DMS 273 treated with DMSO at 0.1 percent for 48 hours (cell line): ENCODE results near the gene C10orf67.
"Not testable (repeated sequence)": the region's sequence is repeated elsewhere in the genome, so short reads cannot be mapped to it uniquely, and the experiment has no call there.

Experiments used
- DNase-seq: peaks from one replicate; lab custom pipeline; 2025; lab: John Stamatoyannopoulos, UW

The C10orf67 gene

DNA sequence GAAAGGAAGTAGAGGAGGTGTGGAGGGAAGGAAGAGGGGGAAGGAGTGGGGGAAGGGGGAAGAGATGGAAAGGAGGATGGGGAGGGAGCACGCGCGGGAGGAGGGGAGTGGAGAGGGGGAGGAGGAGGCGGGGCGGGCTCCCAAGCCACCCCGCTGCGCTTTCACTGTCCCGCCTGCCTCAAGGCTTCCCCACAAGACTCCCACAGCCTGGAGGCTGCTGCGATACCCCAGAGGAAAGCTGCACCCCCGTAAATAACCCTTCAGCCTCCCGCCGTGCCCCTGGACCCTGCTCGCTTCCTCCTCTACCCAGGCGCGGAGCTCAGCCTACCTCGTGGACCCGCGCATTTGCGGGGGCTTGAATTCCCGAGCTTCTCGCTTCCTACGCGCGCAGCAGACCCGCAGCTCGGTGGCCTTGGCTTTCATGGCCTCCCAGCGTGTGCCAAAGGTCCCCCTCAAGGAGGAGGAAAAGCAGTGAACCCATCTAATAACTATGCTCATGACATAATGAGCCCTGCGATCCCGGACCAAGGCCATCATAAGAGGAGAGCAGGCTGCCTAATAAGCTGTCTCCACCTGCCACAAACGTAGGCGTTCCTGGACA lies at the start of gene C10orf67:
Gene C10orf67, minus strand, starts transcription at position 557 of the 601 bp plus-strand sequence. Its CDS starts 23 bp downstream, at position 534.
- no peak for DNase-seq

DNA sequence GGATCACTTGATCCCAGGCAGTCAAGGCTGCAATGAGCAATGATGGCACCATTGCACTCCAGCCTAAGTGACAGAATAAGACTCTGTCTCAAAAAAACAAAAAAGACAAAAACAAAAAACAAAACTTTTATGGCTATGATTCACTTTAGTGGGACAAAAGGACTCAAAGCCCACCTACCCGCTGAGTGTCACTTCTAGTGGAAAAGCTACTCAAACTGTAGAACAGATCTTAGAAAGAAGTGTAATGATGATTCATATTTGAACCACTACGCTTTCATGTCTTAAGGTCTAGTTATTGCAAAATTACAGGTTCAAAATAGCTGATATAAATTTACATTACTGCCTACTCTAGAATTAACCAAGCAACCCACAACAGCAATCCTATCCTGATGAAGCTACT lies 47.2 kb upstream of the C10orf67 start:
- DNase-seq, result no peak

DNA sequence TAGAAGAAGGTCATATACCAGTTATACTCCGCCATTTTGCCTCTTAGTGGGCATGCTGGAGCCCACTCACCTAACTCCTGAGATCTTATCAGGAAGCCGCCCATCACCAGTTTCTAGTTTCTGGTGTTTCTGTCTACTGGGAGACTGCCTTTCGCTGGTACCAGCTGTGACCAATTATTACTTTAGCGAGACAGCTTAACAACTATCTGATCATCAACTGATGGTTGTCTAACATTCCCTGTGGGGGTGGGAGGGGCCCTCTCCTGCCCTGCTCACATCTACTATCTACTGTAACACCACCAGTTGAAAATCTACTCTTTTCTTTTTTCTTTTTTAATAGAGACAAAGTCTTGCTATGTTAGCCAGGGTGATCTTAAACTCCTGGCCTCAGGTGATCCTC lies 46.2 kb upstream of the C10orf67 start:
- DNase-seq, result no peak

DNA sequence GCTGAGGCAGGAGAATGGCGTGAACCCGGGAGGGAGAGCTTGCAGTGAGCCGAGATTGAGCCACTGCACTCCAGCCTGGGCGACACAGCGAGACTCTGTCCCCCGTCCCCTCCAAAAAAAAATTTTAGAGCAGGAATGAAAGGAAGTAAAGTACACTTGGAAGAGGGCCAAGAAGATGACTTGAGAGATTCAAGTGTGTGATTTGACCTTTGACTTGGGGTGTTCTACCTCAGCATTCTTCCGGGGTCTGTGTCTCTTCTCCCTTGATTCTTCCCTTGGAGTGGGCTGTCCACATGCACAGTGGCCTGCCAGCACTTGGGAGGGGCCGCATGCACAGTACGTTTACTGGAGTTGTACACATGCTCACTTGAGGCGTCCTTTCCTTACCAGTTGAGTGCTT lies 45.8 kb upstream of the C10orf67 start:
- not testable (repeated sequence) for DNase-seq

DNA sequence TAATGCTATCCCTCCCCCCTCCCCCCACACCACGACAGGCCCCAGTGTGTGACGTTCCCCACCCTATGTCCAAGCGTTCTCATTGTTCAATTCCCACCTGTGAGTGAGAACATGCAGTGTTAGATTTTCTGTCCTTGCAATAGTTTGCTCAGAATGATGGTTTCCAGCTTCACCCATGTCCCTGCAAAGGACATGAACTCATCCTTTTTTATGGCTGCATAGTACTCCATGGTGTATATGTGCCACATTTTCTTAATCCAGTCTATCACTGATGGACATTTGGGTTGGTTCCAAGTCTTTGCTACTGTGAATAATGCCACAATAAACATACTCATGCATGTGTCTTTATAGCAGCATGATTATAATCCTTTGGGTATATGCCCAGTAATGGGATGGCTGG lies 42.9 kb upstream of the C10orf67 start:
- not testable (repeated sequence) for DNase-seq

DNA sequence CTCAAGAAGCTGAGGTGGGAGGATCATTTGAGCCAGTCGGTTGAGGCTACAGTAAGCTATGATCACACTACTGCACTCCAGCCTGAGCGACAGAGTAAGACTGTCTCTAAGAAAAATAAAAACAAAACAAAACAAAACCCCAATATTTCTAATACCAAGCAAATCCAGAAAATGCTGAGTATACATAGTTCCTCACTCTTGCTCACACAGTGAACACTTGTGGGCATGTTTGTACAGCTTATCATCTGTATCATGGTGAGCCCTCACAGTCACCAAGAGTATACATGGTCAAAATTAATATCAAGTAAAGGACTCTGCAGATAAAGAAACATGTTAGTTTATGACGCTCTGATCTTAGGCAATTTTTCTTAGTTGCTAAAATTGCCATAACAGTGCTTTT lies 41.5 kb upstream of the C10orf67 start:
- DNase-seq, result no peak

DNA sequence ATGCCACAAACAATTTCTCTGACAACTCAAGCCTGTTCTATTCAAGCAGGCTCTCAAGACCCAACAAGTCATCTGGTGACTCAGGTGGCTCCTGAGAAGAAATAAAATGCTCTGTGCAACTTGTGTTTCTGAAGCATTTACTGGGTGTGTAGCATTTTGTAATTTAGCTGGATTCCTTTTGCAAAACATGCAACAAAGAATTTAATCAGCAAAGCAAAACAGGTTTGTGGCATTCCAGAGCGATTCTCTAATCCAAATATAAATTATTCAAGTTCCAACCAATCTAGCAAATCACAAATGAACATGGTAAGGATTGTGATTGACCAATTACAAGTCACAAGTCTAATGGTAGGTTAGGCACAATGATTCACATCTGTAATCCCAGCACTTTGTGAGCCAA lies 39.8 kb upstream of the C10orf67 start:
- DNase-seq, result no peak

DNA sequence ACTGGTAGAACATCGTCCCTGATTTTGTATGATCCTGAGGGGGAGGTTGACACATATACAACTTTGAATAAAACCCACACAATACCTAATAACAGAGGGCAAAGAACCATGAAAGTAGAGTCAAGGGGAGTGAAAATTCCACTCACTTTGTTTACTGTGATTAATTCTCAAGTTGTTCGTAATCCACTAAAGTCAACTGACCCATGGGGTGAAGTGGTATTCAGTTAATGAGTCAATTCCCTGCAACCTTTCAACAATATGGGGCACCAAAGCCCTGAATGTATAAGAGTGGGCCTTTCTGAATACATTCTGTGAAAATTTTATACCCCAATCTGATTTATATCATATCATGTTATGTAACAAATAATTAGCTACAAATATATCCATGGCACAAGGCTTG lies 39.0 kb upstream of the C10orf67 start:
- DNase-seq, result no peak

DNA sequence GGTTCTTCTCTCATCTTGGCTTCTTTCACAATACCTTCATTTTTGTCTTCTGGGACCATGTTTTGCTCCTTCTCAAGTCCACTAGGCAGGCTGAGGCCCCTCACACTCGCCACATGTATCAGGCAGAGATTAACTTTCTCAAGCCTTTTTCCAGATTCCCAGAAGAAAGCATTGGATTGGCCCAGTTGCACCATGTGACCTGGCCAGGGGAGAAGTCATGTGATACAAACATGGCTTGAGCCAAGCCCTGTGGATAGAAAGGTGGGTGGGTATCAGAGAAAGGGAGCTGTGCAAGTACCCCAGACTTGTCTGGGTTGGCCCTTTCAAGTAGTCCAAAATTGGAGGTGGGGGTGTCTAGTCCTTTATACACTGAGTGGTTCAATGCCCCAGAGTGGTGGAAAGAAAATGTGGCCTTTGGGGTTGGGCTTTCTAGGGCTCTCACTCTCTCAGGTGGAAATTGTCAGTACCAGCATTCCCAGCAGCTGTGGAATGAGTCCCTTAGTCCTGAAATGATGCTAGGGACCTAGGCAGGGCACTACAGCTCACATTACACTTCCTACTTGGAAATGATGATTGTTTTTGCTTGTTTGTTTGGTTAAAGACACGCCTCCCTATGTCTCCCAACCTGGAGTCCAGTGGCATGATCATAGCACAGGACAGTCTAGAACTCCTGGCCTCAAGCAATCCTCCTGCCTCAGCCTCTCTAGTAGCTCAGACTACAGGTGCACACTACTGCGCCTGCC lies 36.9 kb upstream of the C10orf67 start:
- DNase-seq, result no peak

DNA sequence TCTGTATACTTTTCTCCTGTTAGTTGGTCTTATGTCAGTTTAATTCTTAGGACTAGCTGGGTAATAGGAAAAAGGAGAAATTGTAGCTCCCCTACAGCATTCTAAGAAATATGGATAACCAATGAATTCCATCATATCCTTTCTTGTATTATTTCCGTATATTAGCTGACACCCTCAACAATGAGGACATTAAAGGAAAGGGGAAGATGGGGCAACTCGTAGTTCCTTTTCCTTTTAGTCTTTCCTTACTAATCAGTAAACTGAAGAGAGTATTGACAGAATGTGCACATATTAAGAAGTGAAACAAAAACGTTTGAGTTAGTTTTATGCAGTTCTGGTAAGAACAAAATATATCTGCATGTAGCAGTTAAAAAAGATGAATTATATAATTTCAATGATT lies 35.1 kb upstream of the C10orf67 start:
- DNase-seq, result no peak

DNA sequence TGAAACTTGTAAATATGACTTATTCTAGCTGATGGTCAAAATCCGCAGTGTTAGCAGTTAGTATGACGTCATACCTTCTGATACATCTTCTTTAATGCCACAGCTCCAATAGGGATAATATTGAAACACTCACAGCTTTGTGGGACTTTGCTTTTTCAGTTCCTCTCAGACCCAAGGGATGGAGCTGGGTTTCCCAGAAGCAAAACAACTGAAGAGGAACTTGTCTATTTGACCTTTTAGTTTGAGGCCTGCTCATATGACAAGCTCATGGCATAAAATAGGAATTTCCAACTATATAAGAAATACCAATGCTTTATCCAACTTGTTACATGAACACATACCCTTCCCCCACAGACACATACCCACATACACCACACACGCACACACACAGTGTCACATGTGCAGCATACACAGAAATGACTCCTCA lies 31.6 kb upstream of the C10orf67 start:
- DNase-seq, result no peak

DNA sequence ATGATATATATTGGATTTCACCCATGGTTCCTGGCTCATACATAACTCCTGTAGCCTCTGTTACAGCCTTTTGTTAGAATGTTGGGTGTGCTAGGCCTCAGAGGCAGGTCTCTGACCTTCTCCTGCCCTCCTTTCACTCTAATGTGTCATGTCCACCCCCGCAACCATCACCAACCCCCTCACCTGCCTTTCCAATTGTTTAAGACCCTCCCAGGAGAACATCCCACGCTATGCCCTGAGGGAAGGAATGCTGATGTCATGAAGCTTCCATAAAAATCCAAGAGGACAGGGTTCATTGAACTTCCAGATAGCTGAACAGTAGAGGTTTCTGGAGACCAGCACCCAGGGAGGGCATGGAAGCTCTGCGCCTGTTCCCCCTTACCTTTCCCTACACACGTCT lies 30.8 kb upstream of the C10orf67 start:
- DNase-seq, result no peak

DNA sequence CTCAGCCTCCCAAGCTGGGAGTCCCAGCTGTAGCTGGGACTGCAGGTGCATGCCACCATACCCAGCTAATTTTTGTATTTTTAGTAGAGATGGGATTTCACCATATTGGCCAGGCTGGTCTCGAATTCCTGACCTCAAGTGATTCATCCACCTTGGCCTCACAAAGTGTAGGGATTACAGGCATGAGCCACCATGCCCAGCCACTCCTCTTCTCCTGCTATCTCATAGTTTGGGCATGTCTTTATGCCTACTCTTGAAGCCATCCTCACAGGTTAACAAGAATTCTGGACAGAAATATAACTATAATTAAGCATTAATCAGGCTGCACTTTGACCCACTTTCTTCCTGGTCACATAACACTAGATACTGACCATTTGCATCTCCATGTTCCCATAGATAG lies 28.6 kb upstream of the C10orf67 start:
- no peak for DNase-seq

DNA sequence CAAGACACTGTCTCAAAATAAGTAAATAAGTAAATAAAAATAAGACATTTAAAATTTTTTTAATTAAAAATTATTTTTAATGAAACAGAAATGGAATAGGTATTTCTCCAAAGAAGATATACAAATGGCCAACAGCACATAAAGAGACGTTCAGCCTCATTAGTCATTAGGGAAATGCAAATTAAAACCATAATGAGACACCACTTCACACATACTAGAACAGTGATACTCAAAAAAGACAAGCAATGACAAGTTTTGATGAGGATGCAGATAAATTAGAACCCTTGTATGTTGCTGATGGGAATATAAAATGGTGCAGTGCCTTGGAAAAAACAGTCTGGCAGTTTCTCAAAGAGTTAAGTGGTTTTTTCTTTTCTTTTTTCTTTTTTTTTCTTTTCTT lies 26.5 kb upstream of the C10orf67 start:
- no peak for DNase-seq

DNA sequence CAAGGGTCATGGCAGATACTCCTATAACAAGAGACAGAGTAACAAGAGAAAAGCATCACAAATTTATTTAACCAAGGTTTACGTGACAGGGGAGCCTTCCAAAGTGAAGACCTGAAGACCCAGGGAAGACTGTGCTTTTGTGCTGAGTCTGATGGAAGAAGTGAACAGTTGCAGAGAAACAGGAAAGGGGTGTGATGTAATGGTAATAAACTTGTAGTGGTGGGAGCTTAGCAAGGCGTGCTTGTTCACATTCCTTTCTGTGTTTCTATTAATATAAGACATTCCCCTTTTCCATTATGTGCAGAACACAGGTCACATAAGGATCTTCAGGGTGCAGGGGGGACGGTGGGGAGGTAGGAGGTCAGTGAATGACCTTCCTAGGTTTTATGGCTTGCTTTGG lies 25.5 kb upstream of the C10orf67 start:
- DNase-seq, result no peak

DNA sequence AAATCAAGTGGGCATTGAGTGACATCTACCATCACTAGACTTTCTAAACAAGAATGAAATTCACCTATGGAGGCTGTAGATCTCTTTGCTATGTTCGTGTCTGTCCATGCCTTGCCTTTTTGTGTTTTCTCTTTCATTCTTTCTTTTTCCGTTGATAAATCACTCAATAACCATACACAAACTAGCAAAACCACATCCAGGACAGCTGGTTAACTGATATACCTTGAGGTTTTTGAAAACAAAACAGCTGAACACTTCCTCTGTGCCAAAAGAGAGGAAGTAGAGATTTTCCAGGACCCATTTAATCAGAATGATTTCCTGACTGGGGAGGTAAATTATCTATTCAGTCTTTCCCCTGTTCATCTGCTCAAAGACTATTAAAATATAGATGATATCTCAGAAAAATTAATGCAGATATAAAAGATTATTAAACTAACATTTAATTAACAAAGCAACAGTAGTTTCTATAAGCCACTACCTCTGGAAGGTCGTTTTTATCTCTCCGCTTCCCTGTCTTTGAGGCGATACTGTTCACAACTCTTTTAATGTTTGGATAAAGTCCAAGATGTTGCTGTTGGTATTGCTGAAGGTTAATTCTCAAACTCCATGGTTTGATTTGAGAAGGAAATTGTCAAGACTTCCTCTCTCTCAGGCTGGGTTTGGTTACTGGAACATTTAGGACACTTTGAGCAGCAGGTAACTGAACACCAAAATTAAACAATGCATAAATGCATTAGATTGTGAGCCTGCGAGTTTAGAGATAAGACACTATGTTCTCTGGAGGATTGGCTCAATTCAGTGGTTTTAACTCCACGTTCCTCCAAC lies 24.4 kb upstream of the C10orf67 start:
- DNase-seq, result no peak

DNA sequence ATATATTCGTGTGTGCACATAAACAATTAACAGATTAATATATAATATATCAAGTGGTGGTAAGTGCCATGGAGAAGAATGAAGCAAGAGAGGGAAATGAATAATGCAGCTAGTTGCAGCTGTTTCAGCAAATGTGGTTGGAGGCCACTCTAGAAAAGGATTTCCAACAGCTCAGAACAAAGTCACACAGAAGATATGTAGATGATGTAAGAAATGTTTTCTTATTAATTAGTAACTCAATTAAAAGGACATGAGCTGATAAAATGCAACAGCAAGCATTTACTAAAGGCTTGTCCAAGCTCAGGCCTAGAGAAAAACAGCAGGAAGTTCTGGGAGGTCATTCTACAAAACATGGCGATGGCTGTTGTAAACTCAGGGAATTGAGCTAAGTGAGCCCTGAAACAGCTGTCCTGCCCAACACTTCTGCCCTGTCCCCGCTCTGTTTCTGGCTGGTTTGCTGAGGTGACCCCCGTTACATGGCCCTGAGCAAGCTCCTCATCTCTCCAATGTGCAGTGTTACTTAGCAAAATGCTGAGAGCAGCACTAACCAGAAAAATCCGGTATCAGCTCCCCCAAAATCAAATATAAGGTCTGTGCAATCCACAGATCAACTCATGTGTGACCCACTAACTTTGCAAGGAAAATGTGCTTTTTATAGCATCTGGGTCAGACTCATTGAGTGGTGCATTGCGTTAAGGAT lies 23.4 kb upstream of the C10orf67 start:
- no peak for DNase-seq

DNA sequence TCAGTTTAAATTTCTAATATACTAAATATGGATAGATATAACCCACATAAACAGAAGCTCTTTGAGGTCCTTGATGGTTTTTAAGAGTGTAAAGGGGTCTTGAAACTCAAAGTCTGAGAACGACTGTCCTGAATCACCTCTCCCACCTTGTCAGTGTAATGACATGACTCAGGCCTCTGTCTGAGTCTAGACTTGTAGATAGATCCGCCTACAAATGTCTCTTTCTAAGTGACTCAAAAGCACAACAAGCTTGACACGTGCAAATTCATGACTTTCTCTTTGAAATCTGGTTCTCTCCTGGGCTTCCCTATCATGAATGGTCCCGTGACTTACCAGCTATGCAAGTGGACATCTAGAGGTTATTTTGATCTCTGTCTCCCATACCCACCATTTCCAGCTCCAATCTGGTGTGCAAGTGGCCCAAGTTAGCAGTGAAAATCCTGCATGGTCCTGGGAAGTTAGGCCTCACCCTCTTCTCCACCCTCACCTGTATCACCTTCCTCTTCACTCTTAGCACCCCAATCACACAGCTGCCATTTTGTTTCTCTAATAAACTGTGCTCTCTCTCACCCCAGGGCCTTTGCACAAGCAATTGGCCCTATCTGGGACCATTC lies 20.9 kb upstream of the C10orf67 start:
- not testable (repeated sequence) for DNase-seq

DNA sequence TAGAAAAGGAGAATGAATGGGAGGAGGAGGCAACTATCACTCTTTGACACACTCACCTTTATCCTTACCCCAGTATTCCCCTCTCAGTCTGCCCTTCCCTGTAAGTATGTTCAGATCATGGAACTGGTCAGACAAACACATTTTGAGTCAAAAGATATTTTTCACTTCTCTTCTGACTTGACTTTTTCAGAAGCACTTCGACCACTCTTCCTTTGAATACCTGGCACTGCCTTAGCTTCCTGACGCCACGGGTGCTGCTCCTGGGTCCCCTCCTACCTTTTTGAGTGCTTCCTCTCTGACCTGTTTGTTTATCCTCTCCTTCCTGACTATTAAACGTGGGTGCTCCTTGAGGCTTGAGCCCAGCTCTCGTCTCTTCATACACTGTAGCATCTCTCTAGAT lies 19.8 kb upstream of the C10orf67 start:
- DNase-seq, result no peak

DNA sequence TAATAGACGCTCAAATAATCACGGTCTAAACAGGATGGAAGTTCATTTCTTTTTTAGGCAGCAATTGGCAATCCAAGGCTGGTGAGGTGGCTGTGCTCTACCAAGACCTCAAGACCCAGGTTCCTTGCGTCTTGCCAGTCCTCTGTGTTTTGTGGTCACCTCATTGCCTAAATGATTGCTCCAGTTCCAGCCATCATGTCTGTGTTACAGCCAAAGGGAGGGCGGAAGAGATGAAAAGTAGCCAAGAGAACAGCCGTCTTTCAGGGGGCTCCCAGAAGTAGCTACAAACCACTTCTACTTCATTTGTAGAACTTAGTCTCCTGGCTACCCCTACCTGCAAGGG lies 19.2 kb upstream of the C10orf67 start:
- DNase-seq, result no peak

DNA sequence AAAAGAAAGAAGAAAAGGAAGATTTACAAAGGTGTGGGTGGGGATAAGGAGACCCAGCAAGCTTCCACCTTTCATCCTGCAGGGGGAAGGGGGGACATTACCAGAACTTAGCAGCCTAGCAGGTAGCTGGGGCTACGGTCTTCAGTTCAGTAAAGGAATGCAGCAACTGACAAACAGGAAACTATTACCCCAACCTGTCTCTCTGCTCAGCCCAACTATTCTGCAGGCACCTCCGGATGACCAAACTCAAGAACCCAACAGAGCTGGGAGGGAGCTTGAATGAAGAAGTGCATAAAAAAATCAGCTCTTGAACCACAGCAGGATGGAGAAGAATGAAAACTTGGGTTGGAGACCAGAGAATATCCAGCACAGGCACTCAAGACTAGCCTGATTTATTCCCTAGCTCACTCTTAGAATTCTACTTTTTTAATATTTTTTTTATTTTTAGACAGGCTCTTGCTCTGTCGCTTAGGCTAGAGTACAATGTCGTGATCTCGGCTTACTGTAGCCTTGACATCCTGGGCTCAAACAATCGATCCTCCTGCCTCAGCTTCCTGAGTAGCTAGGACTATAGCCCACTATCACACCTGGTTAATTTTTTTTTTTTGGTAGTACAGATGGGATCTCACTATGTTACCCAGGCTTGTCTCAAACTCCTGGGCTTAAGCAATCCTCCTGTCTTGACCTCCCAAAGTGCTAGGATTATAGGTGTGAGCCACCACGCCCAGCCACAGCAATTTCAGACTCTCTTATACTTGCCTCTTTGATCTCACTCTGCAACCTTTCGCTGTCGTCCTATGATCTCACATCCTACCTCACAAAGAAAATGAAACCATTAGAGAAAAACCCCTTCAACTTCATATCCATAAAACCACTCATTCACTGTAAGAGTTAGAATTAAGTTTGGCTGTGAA lies 18.5 kb upstream of the C10orf67 start:
- DNase-seq, result no peak
